Astrocyte of the hippocampus (primary cell): Measurements from ENCODE around the gene EVA1C.
"Not testable (repeated sequence)": the region's sequence is repeated elsewhere in the genome, so short reads cannot be mapped to it uniquely, and the experiment has no call there.

Source experiments
- DNase-seq: peaks from one replicate; pipeline ENCODE4 v3.0.0; 2011; ENCODE audit warnings: low read depth, low spot score

Gene EVA1C

GRCh38 chr21:32412162-32413014, at the start of gene EVA1C:
Gene EVA1C (plus strand): TSS chr21:32412706. CDS start chr21:32412854, 148 bp downstream.
- DNase-seq: peak; percentile 80

DNA sequence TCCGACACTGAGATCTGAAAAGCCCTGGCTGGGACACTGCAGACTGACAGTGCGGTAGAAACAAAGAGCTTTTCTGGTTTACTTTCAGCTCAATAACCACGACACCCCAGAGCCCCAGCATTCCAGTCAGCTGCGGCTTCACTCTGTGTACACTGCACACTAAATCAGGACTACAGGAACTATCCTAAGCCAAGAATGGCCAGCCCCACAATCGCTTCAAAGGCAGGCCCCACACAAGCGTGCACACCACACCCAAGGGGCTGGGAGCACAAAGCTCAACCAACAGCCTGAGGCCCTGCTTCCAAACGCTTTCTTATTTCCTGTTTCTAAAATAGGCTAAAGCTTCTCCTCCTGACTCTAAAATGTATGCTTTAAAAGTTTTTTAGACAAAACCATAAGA, 48.1 kb upstream of the EVA1C start:
- peak; percentile 51 for DNase-seq

GRCh38 chr21:32364796-32365195, 47.7 kb upstream of the EVA1C start:
- no peak for DNase-seq

GRCh38 chr21:32366191-32366590, 46.3 kb upstream of the EVA1C start:
- no peak for DNase-seq

- no peak for DNase-seq
Measured at GRCh38 chr21:32367158-32367557, 45.3 kb upstream of the EVA1C start.

DNA sequence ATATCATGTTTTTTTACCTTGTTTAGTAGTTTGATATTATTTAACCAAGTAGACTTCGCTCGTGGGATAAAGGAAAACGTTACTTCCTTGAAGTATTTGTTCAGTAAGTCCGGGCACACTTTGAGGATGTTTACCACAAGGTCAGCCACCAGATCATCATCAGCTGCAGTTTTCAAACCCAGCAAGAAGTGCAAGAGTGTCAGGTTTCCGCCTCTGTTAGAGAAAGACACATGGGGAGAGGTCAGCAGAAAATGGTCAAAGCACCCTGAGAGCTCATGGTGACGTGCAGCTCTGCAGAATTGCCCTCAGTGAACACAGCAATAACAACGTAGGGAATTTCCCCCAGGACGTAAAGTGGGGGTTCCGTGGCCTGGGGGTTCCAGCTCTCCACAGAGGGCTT, 44.1 kb upstream of the EVA1C start:
- no peak for DNase-seq

GRCh38 chr21:32368961-32369360, 43.5 kb upstream of the EVA1C start:
- not testable (repeated sequence) for DNase-seq

GRCh38 chr21:32370998-32371766, 41.3 kb upstream of the EVA1C start:
- no peak for DNase-seq

DNA sequence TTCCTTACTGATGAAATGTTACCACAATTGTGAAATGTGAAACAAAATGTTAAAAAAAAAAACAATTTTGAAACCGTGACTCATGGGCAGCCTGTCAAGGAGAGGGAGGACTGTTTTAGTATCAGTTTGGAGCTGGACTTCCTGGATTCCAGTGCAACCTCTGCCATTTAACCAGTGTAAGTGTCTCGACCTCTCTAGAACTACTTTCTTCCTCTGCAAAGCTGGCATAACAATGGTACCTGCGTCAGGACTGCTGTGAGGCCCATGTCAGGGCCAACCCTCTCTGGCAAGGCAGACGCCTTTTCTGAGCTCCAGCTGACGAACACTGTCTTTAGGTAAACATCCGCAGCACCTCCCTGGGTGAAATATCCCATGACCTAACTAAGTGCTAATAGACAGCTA, 40.6 kb upstream of the EVA1C start:
- DNase-seq: peak; percentile 37

GRCh38 chr21:32372755-32373154, 39.8 kb upstream of the EVA1C start:
- no peak for DNase-seq

- no peak for DNase-seq
Measured at GRCh38 chr21:32377506-32377905, 35.0 kb upstream of the EVA1C start.

- no peak for DNase-seq
Measured at GRCh38 chr21:32377991-32378390, 34.5 kb upstream of the EVA1C start.

- DNase-seq: no peak
Measured at GRCh38 chr21:32378956-32379355, 33.5 kb upstream of the EVA1C start.

DNA sequence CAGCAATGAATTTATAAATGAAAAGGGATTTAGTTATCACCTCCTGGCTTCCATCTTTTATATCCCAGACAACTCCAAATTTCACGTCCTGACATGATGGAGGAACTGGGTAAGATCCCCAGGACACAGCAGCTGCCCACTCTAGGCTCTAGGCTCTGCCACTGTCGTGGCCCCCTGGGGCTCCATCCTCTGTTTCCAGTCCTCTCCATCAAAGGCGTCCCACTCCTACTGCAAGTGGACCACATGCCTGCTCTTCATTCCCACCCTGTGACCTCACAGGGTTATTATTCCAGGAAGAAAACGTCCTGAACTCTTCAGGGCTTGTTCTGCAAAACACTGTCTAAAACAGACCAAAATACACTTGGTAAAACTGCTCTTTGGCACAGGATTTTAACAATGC, 31.6 kb upstream of the EVA1C start:
- DNase-seq: no peak

DNA sequence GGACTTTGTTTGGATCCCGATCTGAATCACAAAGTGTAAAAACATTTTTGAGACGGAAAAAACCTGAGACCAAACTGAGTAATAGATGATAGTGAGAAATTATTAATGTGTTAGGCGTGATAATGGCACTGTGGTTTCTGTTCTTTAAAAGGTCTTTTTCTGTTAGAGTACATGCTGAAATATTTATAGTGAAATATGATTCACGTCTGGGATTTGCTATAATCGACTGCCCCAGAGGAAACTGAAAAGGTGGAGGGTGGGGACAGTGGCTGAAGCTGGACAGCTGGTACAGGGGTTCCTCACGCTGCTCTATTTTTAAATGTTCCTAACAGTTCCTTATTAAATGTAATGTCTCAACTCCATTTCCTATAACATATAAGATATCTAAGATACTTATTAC, 30.9 kb upstream of the EVA1C start:
- DNase-seq: no peak

GRCh38 chr21:32382108-32382644, 30.3 kb upstream of the EVA1C start:
- peak; percentile 87 for DNase-seq

DNA sequence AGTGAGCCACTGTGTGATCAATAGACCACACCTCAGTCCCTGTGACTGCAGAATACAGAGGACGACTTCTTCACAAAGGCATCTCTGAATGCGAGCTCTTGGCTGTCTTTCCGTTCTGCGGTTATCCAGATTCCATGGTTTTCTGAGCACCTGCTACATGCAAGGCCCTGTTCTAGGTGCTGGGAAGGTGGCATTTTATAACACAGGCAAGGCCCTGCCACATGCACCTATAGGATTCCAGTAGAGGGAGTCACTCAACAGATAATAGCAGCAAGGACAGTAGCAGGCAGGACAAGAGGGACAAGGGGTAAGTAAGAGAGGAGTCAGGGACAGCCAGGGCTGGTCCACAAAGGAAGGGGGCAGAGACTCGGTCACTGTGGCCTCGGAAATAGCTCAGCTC, 28.7 kb upstream of the EVA1C start:
- no peak for DNase-seq

GRCh38 chr21:32386195-32386870, 26.2 kb upstream of the EVA1C start:
- DNase-seq: no peak

DNA sequence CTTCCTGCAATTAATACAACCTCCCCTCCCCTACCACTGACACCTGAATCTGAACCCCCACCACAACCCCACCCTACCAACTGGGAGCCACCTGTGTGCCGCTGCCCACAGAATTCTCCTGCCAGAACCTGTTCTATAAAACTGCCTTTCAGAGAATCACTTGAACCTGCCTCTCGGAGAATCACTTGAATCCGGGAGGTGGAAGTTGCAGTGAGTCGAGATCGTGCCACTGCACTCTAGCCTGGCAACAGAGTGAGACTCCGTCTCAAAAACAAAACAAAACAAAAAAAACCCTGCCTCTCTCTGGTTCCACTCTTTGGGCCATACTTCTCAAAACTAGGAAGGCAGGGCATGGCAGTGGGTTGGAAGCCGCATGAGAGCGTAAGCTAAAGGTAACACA, 25.4 kb upstream of the EVA1C start:
- DNase-seq: no peak

DNA sequence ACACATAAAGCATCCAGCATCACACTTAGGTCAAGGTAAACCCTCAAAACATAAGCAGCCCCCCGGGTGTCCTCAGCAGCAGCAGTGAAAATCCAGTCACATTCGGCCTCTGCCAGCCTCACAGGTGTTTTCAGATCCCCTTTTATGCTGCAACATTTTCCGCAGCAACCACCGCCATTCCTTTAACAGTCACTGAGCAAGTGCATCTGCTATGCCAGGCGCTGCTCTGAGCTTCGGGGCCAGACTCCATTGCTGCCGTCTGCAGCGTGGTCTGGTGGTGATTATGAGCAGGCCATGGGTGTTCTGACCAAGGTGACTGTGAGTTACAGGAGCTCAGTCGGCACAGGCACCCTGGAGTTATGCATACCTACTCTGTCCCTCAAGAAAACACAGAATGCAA, 24.2 kb upstream of the EVA1C start:
- no peak for DNase-seq

- DNase-seq: peak; percentile 81
Measured at GRCh38 chr21:32389337-32390015, 23.0 kb upstream of the EVA1C start.
